GDM1 (cell line): Measurements from ENCODE around the gene RPGRIP1L.

Source experiments
- DNase-seq: peaks from one replicate; lab custom pipeline; 2025; lab: John Stamatoyannopoulos, UW

The RPGRIP1L gene

DNA sequence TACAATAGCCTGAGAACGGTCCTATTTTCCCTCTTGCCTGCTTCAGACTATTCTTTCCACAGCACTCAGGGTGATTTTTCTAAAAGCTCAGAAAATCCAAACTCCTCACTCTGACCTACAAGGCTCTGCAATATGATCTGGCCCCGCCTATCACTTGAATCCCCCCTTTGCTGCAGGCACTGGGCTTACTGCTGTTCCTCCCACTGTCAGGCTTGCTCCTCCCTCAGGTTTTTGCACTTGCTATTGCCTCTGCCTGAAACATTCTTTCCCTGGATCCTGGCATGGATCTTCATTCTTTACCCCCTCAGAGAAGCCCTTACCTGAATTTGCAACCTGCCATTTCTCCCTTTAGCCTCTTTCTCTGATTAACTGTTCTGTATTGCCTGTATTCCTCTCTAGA lies 52.3 kb downstream of the RPGRIP1L start:
- no peak for DNase-seq

- DNase-seq: no peak
Observed at GRCh38 chr16:53646506-53646905, 57.2 kb downstream of the RPGRIP1L start.

DNA sequence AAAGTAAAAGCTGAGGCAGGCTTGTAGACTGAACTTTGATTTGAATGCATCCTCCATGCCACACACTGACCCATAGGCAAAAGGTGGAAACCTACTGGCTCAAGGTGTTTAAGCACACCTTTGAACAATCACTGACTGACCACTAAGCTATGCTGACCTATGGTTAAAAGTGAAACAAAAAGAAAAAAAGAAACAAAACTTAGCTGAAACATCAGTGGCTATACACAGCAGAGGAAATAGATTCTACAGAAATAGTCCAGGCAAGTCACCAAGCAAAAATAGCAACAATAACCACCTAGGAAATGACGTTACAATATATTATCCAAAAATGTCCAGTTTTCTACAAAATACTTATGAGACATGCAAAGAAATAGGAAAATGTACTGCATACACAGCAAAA lies 60.2 kb downstream of the RPGRIP1L start:
- DNase-seq: no peak

DNA sequence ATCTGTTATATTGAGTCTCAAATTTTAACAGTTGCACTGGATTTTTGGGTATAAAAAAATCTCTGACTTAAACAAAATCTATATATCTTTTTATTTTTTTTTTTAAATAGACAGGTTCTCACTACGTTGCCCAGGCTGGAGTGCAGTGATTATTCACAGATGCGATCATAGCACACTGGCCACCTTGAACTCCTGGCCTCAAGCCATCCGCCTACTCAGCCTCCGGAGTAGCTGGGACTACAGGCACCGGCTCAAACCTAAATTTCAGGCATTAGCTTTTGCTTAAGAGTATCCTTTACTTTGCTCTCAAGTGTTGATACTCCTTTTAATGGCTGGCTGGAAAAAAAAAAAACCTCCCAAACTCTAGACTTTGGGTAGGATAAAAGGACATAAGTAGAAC lies 61.6 kb downstream of the RPGRIP1L start:
- no peak for DNase-seq

DNA sequence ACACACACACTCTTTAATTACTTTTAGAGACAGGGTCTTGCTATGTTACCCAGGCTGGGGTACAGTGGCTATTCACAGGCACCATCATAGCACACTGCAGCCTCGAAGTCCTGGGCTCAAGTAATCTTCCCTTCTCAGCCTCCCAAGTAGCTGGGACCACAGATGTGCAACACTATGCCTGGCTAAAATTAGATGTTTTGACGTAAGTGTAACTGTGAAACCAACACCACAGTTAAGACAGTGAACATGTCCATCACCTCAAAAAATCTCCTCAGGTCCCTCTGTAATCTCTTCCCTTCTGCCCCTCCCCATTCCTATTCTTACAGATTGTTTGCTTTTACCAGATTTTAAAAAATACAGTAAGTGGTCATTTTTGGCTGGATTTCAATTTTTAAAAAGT lies 66.7 kb downstream of the RPGRIP1L start:
- DNase-seq: no peak

- DNase-seq: no peak
Observed at GRCh38 chr16:53632526-53632925, 71.1 kb downstream of the RPGRIP1L start.

DNA sequence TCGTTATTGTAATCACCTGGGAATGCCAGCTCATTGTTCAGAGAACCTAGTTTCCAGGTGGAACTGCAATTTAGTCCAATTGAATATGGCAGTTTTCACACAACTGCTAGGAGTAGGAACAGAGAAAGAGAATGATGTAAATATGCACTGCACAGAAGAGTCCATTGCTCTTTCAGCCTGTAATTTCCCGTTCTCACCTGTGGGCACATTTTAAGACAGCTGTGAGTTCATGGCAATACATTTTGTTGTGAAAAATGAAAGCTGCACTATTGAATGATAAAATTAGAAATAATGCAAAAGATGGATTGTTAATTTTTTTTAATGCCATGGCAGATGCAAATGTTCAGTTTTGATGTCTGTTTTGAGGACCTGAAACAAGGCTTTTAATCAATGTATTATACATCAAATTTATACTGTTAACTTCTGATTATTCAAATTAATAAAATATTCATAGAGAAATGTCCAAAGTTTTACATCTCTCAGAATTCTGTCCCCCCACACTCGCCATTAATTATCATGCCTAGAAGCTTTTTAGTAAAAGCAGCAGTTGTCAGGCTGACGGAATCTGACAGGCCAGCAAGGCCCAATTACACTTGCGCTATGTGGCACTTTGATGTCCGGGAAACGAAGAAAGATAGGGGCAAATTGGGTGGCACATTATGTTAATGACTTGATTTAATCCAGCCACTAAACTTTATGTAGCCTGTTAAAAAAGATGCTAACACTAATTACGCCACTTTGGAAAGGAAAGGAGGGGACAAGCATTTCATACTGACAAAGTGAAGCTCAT lies 72.2 kb downstream of the RPGRIP1L start:
- DNase-seq: no peak

GRCh38 chr16:53629607-53630312 lies 73.9 kb downstream of the RPGRIP1L start:
- DNase-seq: no peak

DNA sequence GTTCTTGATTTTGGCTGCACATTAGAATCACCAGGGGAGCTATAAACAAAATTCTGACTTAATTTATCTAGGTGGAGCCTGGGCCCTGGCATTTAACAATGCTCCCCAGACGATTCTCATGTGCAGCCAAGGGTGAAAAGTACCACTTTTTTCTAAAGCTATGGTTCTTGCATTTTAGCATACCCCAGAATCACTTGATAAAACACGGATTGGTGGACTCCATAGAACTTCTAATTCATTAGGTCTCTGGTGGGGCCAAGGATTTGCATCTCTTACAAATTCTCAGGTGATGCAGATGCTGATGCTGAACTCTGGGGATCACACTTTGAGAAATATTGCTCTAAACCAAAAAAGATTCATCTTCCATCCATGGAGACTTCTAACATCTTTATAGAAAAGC lies 74.5 kb downstream of the RPGRIP1L start:
- no peak for DNase-seq

- DNase-seq: no peak
Observed at GRCh38 chr16:53626811-53627210, 76.8 kb downstream of the RPGRIP1L start.

- DNase-seq: no peak
Observed at GRCh38 chr16:53626161-53626560, 77.5 kb downstream of the RPGRIP1L start.

- no peak for DNase-seq
Observed at GRCh38 chr16:53625221-53625620, 78.4 kb downstream of the RPGRIP1L start.

- no peak for DNase-seq
Observed at GRCh38 chr16:53622315-53622714, 81.3 kb downstream of the RPGRIP1L start.

DNA sequence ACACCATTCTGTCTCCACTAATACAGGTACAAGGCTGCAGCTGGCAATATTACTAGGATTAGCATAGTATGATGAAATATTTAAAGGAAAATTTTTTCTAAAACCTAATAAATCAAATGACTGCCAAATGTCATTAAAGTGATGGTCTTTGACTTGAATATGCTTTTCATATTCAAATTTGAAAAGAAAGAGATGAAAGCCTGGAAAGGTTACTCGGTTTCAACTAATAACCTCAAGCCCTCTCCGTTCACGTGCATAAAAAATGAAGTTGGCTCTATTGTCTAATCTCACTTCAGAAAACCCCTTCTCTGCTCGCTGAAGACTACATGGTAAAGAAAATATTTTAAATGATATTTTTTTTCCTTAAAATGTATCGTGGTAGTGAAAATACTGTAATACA lies 83.2 kb downstream of the RPGRIP1L start:
- no peak for DNase-seq

- no peak for DNase-seq
Observed at GRCh38 chr16:53619235-53619634, 84.4 kb downstream of the RPGRIP1L start.

GRCh38 chr16:53614346-53614745 lies 89.3 kb downstream of the RPGRIP1L start:
- no peak for DNase-seq

- no peak for DNase-seq
Observed at GRCh38 chr16:53612003-53612402, 91.7 kb downstream of the RPGRIP1L start.

GRCh38 chr16:53611179-53611696 lies 92.4 kb downstream of the RPGRIP1L start:
- DNase-seq: no peak

GRCh38 chr16:53609536-53609935 lies 94.1 kb downstream of the RPGRIP1L start:
- no peak for DNase-seq

- DNase-seq: no peak
Observed at GRCh38 chr16:53608094-53608493, 95.6 kb downstream of the RPGRIP1L start.

GRCh38 chr16:53605831-53606400 lies 97.7 kb downstream of the RPGRIP1L start:
- no peak for DNase-seq

- no peak for DNase-seq
Observed at GRCh38 chr16:53605356-53605755, 98.3 kb downstream of the RPGRIP1L start.

DNA sequence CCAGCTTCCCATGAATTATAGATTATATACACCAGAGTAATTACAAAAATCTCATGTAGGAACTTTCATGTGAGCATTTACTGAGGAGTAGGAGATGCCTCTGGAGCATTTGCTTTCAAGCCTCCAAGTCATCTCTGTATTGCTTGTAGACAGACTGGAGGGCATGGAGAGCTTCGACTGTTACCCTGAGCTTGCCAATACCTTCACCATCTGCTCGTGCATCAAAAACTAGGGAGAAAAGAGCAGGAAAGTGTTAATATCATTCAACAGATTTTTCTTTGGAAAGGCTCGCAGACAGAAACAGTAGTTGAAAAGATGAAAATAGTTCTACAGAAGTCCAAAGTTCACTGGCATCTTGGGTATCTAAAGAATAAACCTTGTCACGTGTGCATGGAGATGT lies 101.7 kb downstream of the RPGRIP1L start:
- DNase-seq: no peak
